GM18870 (cell line): ENCODE data around the gene MYRIP.
"Not testable (repeated sequence)": the region's sequence is repeated elsewhere in the genome, so short reads cannot be mapped to it uniquely, and the experiment has no call there.

Experiments
- ATAC-seq: cut with Tn5 transposase; IDR thresholded peaks from one replicate; pipeline ENCODE4 v1.9.1; 2021; ENCODE audit warnings: moderate library complexity; ENCODE audit not compliant: unreplicated experiment

Gene MYRIP

GRCh38 chr3:39809181-39809994 is at the start of gene MYRIP:
MYRIP (plus strand) TSS chr3:39809609; CDS start chr3:39900817, 91,208 bp downstream.
- ATAC-seq = no peak

GRCh38 chr3:39760325-39760724 is 49.1 kb upstream of the MYRIP start:
- ATAC-seq = no peak

- ATAC-seq = no peak
Measured at GRCh38 chr3:39762537-39763070, 46.8 kb upstream of the MYRIP start.

GRCh38 chr3:39763390-39763789 is 46.0 kb upstream of the MYRIP start:
- no peak for ATAC-seq

DNA sequence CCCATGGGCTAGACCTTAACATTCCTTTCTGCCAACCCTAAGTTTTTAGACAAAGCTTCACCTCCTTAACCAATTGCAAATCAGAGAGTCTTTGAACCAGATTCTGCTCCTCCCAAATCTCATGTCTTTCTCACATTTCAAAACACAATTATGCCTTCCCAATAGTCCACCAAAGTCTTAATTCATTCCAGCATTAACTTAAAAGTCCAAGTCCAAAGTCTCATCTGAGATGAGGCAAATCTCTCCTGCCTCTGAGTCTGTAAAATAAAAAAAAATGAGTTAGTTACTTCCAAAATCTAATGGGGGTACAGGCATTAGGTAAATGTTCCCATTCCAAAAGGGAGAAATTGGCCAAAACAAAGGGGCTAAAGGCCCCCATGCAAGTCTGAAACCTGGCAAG is 43.8 kb upstream of the MYRIP start:
- no peak for ATAC-seq

GRCh38 chr3:39766433-39766832 is 43.0 kb upstream of the MYRIP start:
- ATAC-seq = no peak

DNA sequence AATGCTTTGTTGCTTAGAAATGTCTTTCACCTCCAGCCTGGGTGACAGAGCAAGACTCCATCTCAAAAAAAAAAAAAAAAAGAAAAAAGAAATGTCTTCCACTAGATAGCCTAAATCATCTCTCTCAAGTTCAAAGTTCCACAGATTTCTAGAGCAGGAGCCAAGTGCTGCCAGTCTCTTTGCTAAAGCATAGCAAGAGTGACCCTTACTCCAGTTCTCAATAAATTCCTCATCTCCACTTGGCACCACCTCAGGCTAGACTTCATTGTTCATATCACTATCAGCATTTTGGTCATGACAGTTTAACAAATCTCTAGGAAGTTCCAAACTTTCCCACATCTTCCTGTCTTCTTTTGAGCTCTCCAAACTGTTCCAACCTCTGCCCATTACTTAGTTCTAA is 42.5 kb upstream of the MYRIP start:
- ATAC-seq = not testable (repeated sequence)

- not testable (repeated sequence) for ATAC-seq
Measured at GRCh38 chr3:39778168-39778567, 31.2 kb upstream of the MYRIP start.

DNA sequence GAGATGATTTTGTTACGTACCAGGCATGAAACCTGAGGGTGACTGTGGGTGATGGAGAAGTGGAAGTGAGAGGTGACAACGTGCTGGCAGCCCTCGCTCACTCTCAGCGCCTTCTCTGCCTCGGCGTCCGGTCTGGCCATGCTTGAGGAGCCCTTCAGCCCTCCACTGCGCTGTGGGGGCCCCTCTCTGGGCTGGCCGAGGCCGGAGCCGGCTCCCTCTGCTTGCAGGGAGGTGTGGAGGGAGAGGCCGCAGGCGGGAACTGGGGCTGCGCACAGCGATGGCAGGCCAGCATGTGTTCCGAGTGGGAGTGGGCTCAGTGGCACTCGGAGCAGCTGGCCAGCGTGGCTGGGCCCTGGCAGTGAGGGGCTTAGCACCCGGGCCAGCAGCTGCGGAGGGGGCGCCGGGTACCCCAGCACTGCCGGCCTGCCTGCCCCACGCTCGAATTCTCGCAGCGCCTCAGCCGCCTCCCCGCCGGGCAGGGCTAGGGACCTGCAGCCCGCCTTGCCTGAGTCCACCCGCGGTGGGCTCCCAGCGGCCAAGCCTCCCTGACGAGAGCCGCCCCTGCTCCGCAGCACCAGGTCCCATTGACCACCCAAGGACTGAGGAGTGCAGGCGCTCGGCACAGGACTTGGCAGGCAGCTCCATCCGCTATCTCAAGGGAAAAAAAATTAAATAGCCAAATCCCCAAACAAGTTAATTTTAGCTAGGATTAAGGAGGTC is 29.7 kb upstream of the MYRIP start:
- no peak for ATAC-seq

DNA sequence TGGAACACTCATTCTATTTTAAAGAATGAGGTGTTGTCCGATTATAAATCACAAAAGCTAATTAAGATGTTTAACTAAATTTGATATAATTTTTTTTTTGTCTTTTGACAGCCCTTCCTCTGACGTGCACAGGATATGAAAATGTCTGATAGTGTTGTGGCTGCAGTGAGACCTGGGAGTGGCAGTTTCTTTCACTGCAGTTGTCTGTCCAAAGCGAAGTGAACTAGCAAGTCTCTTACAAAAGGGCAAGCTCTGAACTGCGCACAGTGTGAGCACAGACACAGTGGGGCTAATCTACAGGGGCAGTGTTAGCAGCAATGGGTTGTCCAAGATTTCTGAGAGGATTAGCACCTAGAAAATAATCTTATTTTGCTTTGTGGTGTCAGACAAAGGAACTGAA is 29.1 kb upstream of the MYRIP start:
- ATAC-seq = no peak

GRCh38 chr3:39781025-39781424 is 28.4 kb upstream of the MYRIP start:
- ATAC-seq = no peak

DNA sequence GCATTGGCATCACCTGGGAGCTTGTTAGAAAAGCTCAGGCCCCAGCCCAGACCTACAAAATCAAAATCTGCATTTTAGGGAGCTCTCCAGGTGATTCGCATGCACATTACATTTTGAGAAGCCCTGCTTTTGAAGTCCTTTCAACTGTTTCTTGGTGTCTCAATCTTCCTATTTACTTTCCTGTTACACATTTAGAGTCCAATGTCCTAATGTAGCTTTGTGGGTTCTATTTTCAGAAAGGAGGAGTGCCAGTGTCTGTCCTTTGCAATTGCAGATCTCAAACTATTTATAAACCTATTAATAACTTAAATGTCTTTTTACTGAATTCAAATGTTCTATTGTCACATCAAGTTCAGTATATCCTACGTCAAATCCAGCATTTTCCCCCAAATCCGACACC is 27.8 kb upstream of the MYRIP start:
- no peak for ATAC-seq

DNA sequence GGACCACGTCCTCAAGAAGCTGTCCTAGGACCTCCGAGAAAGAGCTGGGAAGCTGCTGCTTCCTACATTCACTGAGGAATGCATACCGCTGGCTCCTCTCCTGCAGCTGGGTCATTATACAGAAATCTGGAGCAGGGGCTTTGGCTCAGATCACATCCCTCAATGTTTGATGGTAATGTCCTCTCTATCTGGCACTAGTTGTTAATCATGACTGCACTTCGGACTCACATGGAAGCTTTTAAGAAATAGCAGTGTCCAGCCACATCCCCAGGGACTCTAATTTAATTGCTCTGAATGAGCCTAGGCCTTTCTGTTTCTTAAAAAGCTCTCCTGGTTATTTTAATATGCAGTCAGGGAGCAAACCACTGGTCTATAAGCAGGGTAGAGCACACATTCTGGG is 25.7 kb upstream of the MYRIP start:
- ATAC-seq = no peak

DNA sequence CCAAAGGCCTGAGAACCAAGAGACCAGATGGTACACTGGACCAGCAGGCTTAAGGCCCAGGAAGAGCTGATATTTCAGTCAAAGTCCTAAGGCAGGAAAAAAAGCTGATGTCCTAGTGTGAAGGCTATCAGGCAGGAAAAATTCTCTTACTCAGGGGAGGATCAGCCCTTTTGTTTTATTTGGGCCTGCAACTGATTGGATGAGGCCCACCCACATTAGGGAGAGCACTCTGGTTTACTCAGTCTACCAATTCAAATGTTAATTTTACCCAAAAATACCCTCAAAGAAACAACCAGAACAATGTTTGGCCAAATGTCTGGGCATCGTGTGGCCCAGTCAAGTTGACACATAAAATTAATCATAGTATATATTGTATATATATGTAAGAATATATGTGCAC is 24.5 kb upstream of the MYRIP start:
- no peak for ATAC-seq

- ATAC-seq = no peak
Measured at GRCh38 chr3:39788128-39788883, 21.1 kb upstream of the MYRIP start.

DNA sequence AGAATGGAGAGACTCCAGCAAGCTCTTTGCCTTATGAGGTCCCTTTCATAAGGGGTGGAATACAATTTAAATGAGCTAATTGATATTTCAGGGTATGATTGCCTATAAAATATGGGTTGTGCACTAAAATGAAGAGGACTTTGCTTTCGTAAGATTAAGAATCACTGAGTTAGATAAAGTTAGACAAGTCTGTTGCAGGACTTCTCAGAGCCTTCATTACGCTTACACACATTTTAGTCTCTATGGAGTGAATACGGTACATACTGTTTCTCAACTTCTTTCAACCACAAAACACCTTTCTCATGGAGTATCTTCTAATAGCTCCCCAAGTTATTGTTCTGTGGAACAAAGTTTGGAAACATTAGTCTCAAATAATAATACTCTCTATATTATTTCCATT is 17.8 kb upstream of the MYRIP start:
- no peak for ATAC-seq

DNA sequence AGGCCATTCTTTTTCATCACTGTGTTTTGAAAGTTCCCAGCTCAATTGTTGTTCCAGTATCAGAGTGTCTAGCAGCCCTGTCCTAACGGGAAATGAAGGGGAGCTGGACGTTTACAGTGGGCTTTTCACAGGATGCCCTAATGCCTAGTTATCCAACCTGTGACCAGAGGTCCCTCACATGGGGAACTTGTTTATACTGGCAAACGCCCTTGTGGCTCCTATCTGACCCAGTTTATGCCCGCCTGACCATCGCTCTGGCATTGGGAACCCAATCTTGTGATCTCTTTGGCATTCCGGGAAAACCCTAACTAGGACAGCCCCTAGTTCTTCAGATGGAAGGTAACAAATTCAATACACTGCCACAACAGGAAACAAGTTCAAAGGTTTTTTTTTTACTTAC is 14.5 kb upstream of the MYRIP start:
- ATAC-seq = no peak

GRCh38 chr3:39801216-39801615 is 8.2 kb upstream of the MYRIP start:
- ATAC-seq = no peak

DNA sequence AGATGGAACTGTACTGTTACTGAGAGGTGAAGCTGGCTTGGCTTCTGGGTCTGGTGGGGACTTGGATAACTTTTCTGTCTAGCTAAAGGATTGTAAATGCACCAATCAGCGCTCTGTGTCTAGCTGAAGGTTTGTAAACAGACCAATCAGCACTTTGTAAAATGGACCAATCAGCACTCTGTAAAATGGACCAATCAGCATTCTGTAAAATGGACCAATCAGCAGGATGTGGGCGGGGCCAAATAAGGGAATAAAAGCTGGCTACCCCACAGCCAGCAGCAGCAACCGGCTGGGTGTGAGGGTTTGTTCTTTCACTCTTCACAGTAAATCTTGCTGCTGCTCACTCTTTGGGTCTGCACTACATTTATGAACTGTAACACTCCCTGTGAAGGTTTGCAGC is 6.9 kb upstream of the MYRIP start:
- ATAC-seq = not testable (repeated sequence)

- no peak for ATAC-seq
Measured at GRCh38 chr3:39803956-39804355, 5.5 kb upstream of the MYRIP start.

DNA sequence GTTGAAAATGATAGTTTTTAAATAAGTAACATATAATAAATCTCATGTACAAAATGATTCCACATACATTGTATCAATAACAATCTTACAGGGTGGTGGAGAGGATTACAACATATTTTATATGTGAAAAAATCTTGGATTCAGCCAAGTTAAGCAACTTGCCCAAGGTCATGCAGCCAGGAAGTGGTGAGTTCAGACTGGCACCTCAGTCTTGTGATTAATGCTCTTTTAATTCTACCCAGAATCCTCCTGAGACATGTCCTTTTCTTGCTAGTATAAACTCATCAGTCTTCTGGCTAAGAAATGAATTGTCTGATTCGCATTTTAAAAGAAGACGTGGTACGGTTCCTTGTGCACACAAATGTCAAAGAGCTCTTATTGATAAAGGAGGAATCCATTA is 4.5 kb upstream of the MYRIP start:
- ATAC-seq = no peak
